OCI-LY3 (cell line): Measurements from ENCODE around the gene VPS8.

Experiments used
- CTCF ChIP-seq: fragments of 200-600, 300-600 bp; sonication (generic); IDR thresholded peaks from 2 replicates; pipeline ENCODE4 v1.5.1; 2014; ENCODE audit warnings: antibody characterized with exemption, low read length, low read depth
- EZH2phosphoT487 ChIP-seq: fragments of 200-600 bp; shearing (Covaris generic); IDR thresholded peaks from 2 replicates; pipeline ENCODE4 v1.6.1; 2018; ENCODE audit warnings: antibody characterized with exemption, mixed run types, low read depth

- no peak for TF ChIP-seq CTCF
- no peak for TF ChIP-seq EZH2phosphoT487
These were observed 250.2 kb downstream of the VPS8 start for GRCh38 chr3:185062191-185062590.
